ENCODE data around the gene C1QTNF5. TPM values are rescaled to one million over a fixed set of nuclear protein-coding genes. Genes with fewer than 3 reads are reported as not detected.

C1QTNF5 gene
- total RNA-seq, 1 donor from 2014 or later: 24.1 TPM

DNA sequence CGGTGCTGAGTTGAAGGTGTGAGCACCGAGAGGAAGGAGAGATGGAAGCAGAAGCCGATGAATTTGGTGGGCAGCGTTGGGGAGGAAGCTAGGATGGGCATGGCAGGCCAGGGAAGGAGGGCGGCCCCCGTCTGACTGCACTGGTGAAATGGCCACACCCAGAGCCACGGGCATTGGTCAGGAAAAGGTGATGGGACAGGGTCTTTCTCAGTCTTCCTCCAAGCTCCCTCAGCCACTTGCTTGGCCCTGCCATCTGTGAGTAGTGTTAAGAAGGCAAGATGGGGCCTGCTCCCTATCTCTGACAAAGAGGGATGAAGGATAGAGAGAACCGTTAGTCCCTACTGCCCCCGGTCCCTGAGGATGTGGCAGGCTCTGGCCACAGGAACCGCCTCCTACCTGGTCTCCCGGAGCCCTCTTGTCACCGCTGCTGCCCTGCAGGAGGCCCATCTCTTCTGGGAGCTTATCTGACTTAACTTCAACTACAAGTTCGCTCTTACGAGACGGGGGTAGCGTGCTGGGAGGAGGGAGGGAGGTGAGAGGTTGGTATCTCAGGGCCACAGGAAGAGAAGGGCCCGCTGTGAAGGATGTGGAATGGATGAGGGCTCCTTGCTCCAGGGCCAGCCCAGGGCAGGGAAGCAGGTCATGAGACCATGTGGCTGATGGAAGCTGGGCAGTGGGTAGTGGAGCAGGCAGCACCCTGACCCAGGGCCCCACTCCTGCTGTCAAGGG, 30.6 kb downstream of the C1QTNF5 start:
- no peak for DNase-seq (ENCODE audit: low spot score in 2 of 2, unreplicated experiment in 2 of 2)
- H3K27me3 Mint-ChIP-seq (ENCODE audit: low read depth): no peaks in the 10 kb centered on the region
- H3K36me3 Mint-ChIP-seq: peaks cover 8% of the 10 kb centered on the region
- no peaks in the 10 kb centered on the region for H3K9me3 Mint-ChIP-seq
- no peak overlapping the region for H3K4me3 Mint-ChIP-seq
- TF ChIP-seq, protein P1, sequence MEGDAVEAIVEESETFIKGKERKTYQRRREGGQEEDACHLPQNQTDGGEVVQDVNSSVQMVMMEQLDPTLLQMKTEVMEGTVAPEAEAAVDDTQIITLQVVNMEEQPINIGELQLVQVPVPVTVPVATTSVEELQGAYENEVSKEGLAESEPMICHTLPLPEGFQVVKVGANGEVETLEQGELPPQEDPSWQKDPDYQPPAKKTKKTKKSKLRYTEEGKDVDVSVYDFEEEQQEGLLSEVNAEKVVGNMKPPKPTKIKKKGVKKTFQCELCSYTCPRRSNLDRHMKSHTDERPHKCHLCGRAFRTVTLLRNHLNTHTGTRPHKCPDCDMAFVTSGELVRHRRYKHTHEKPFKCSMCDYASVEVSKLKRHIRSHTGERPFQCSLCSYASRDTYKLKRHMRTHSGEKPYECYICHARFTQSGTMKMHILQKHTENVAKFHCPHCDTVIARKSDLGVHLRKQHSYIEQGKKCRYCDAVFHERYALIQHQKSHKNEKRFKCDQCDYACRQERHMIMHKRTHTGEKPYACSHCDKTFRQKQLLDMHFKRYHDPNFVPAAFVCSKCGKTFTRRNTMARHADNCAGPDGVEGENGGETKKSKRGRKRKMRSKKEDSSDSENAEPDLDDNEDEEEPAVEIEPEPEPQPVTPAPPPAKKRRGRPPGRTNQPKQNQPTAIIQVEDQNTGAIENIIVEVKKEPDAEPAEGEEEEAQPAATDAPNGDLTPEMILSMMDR (IDR thresholded peaks at IDR 0.05; ENCODE audit: unreplicated experiment): no peak
- H3K27ac Mint-ChIP-seq: no peak overlapping the region
- H3K4me1 Mint-ChIP-seq: no peaks in the 10 kb centered on the region

DNA sequence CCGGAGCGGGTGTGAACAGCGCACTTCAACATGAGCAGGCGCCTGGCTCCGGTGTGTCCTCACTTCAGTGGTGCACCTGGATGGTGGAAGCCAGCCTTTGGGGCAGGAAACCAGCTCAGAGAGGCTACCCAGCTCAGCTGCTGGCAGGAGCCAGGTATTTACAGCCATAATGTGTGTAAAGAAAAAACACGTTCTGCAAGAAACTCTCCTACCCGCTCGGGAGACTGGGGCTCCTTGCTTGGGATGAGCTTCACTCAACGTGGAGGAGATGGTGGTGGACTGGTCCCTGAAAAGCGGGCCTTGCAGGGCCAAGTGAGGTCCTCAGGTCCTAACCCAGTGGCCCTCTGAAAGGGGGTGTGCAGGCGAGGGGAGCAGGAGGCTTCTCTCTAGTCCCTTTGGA, 31.3 kb downstream of the C1QTNF5 start:
- DNase-seq (ENCODE audit: low spot score in 2 of 2, unreplicated experiment in 2 of 2): no peak
- H3K9me3 Mint-ChIP-seq: no peaks in the 10 kb centered on the region
- H3K4me1 Mint-ChIP-seq: no peaks in the 10 kb centered on the region
- no peaks in the 10 kb centered on the region for H3K27me3 Mint-ChIP-seq (ENCODE audit: low read depth)
- H3K4me3 Mint-ChIP-seq: no peak overlapping the region
- no peak overlapping the region for H3K27ac Mint-ChIP-seq
- peaks cover 9% of the 10 kb centered on the region for H3K36me3 Mint-ChIP-seq
- TF ChIP-seq, protein P1 (IDR thresholded peaks at IDR 0.05; ENCODE audit: unreplicated experiment): no peak

DNA sequence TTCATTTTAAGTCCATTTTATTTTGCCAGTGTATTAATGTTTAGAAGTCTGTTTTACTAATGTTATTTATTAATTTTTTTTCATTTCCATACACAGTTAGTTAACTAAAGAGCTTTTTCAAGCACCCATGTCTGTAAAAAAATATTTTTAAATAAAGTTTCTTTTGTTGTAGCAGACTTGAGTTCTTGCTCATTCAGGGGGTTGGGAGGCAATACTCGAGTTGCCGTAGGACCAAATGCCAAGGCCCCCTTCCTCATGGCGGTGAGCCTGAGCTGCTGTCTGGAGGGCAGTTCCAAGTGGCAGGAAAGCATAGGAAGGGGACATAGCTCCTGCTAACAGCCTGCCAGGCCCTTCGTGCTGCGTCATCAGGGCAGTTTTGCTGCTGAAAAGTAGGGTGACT, 32.7 kb downstream of the C1QTNF5 start:
- no peak for DNase-seq (ENCODE audit: low spot score in 2 of 2, unreplicated experiment in 2 of 2)
- Mint-ChIP-seq H3K4me1 (no peaks in the 10 kb centered on the region), H3K4me3 (no peak overlapping the region), H3K9me3 (no peaks in the 10 kb centered on the region), H3K36me3 (peaks cover 19% of the 10 kb centered on the region), H3K27ac (no peak overlapping the region), H3K27me3 (ENCODE audit: low read depth) (no peaks in the 10 kb centered on the region)
- TF ChIP-seq, protein P1 (IDR thresholded peaks at IDR 0.05; ENCODE audit: unreplicated experiment): no peak

DNA sequence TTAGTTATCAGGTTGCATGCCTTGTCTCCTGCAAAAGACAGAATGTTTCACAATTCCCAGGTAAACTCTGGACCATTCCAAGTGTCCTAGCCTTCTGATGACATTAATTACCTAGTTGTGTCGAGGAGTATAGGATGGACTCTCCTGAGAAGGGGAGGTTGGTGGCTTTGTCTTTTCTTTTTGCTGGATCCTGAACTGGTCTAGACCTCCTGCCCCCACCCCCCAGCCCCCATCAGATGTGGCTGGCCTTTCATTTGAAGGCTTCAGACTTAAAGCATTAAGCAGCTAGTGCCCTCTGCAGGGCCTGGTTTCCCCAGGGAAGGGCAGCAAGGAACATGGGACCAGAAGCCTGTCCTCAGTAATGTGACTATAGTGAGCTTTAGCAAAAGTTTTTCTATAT, 33.5 kb downstream of the C1QTNF5 start:
- no peaks in the 10 kb centered on the region for H3K27me3 Mint-ChIP-seq (ENCODE audit: low read depth)
- no peak overlapping the region for H3K27ac Mint-ChIP-seq
- TF ChIP-seq, protein P1 (IDR thresholded peaks at IDR 0.05; ENCODE audit: unreplicated experiment): no peak
- peaks cover 24% of the 10 kb centered on the region for H3K36me3 Mint-ChIP-seq
- no peaks in the 10 kb centered on the region for H3K4me1 Mint-ChIP-seq
- no peak for DNase-seq (ENCODE audit: low spot score in 2 of 2, unreplicated experiment in 2 of 2)
- no peak overlapping the region for H3K4me3 Mint-ChIP-seq
- H3K9me3 Mint-ChIP-seq: no peaks in the 10 kb centered on the region

DNA sequence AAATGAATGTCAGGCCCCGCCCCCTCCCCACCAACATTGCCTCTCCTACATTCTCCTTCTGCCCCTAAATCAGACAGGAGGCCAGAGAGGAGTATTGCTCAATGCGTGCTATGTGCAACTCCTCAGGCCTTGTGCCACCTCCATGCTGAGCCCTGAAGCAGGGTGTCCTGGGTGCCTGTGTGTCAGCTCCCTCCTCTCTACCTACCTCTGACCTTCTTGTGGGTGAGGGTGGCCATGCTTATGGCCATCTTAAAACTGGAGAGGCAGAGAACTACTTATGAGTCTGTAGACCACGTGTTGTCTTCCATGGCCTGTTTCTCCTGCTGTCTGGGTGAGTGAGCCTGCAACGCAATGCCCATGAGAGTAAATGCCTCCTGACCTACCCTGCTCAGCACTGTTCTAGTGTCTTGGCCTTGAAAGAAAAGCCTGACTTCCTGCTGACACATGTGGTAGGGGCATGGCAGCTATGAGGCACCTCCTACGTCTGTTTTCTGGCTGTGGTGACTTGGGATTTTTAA, 34.3 kb downstream of the C1QTNF5 start:
- H3K9me3 Mint-ChIP-seq: no peaks in the 10 kb centered on the region
- peaks cover 2% of the 10 kb centered on the region for H3K4me1 Mint-ChIP-seq
- H3K27me3 Mint-ChIP-seq (ENCODE audit: low read depth): no peaks in the 10 kb centered on the region
- H3K4me3 Mint-ChIP-seq: no peak overlapping the region
- no peak overlapping the region for H3K27ac Mint-ChIP-seq
- peaks cover 24% of the 10 kb centered on the region for H3K36me3 Mint-ChIP-seq
- no peak for DNase-seq (ENCODE audit: low spot score in 2 of 2, unreplicated experiment in 2 of 2)
- TF ChIP-seq, protein P1 (IDR thresholded peaks at IDR 0.05; ENCODE audit: unreplicated experiment): no peak

Data from mesothelial cell of epicardium (in vitro differentiated cells).